Body of pancreas (tissue), 4 donors: ENCODE measurements around the gene SCGB3A2. TPM values are rescaled to one million over a fixed set of nuclear protein-coding genes. Genes with fewer than 3 reads are reported as not detected.
A peak's percentile ranks its signal among the peaks of the same experiment; 100 is the strongest.

Source experiments
- ATAC-seq: fragments of 150-250 bp; one replicate; pipeline ENCODE4 v1.9.1; 2016
- DNase-seq, 4 donors: peaks; one replicate each; pipeline ENCODE4 v3.0.0-alpha.2; 2019
- H3K27ac ChIP-seq, 4 donors: fragments of 200-600 bp; sonication (generic); 1 replicate in 3 of 4; 2 replicates in 1 of 4; pipeline versions ENCODE4 v1.5.1 to v1.6.1; 2016 to 2019; ENCODE audit warnings: mild to moderate bottlenecking in 1 of 4, mixed read lengths in 1 of 4, moderate library complexity in 1 of 4
- H3K27me3 ChIP-seq, 2 donors: fragments of 200-600 bp; sonication (generic); one replicate each; pipeline ENCODE4 v1.6.0; 2016; ENCODE audit warnings: mild to moderate bottlenecking in 1 of 2
- H3K36me3 ChIP-seq, 2 donors: fragments of 200-600 bp; sonication (generic); replicated peaks in 1 of 2; 2 replicates each; pipeline ENCODE4 v1.5.1; 2016; ENCODE audit warnings: low read depth in 2 of 2; ENCODE audit not compliant: insufficient read depth in 1 of 2
- H3K4me1 ChIP-seq: fragments of 200-600 bp; sonication (generic); one replicate; pipeline ENCODE4 v1.6.0; 2016
- H3K4me3 ChIP-seq, 2 donors: fragments of 200-600 bp; sonication (generic); 1 replicate in 1 of 2; 2 replicates in 1 of 2; pipeline ENCODE4 v1.5.1; 2016 to 2019
- H3K9me3 ChIP-seq, 3 donors: fragments of 200-600 bp; sonication (generic); 1 replicate in 2 of 3; 2 replicates in 1 of 3; pipeline ENCODE4 v1.5.1; 2016
- POLR2A ChIP-seq, 3 donors: fragments of 450-650 bp; IDR thresholded peaks; one replicate each; pipeline ENCODE4 v1.6.1; 2016; ENCODE audit warnings: antibody characterized with exemption in 3 of 3, mild to moderate bottlenecking in 2 of 3
- WGBS, 2 donors: methylation state at CpG; one replicate each; pipeline ENCODE4 v1.1.5; 2017; 5-methylcytosine and 5-hydroxymethylcytosine counted together
- intact Hi-C: fragments of 100-400 bp; cut with DNase I; formaldehyde crosslinking; loops from one replicate; pipeline ENCODE4 v1.15.1; 2023
- total RNA-seq, 2 donors: library from RNA; depleted of rRNA; stranded (reverse); fragments of >200 nt; gene quantifications; one replicate each; pipeline ENCODE4 v1.1.0, GENCODE V29; 2016
- TF ChIP-seq, protein P1 (sequence below), 7 experiments: fragments of 450-650 bp in 4 of 7; fragments of 200-600 bp in 3 of 7; sonication (generic) in 3 of 7; IDR thresholded peaks; one replicate each; pipeline ENCODE4 v1.5.1; 2016 to 2019; ENCODE audit warnings: antibody characterized with exemption in 7 of 7

Gene SCGB3A2
- total RNA-seq, 2 donors from 2014 or later = not detected

DNA sequence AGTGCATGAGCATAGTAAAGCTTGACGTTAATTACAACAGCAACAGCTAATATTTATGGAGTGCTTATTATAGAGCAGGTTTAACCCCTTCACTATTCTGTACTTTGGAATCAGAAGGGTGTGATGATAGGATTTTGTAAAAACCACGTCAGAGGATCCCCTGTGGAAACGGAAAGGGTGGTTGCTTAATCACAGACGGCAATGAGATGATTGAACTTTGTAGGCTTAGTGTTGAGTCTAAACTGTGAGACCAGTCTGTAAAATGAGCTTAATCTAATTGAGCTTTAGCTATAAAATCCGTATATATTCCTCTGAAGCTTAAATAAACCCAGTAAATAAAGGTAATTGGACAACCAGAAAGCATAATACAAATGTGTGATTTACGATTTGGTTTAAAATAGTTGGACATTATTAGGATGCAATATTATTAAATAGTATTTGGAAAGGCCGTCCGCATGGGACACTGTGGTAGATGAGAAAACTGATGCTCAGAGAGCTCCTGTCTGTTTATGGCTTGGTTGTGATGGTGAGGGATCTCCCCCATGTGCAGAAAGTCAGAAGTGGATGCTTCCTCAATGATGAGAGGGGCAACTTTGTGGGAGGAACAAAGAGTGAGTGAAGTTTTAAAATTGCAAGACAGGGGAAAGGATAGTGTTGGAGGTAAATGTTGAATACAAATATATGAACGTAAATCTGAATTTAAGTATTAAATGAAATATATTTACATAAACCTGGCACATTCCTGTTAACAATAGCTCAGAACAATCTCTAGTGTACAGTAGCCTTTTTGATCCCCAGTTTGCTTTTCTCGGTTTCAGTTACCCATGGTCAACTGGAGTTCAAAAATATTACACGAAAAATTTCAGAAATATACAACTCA lies 23.4 kb upstream of the SCGB3A2 start:
- no peak overlapping the region for H3K4me3 ChIP-seq
- no peak for DNase-seq
- intact Hi-C loops = no loop called here
- peaks cover 7% of the 10 kb centered on the region for H3K4me1 ChIP-seq
- no peaks in the 10 kb centered on the region for H3K27me3 ChIP-seq
- H3K36me3 ChIP-seq = no peaks in the 10 kb centered on the region
- WGBS, 2 donors = 79 to 81% methylated on average over 11 of the region's 11 CpGs
- no peak overlapping the region for H3K27ac ChIP-seq
- TF ChIP-seq, protein P1, sequence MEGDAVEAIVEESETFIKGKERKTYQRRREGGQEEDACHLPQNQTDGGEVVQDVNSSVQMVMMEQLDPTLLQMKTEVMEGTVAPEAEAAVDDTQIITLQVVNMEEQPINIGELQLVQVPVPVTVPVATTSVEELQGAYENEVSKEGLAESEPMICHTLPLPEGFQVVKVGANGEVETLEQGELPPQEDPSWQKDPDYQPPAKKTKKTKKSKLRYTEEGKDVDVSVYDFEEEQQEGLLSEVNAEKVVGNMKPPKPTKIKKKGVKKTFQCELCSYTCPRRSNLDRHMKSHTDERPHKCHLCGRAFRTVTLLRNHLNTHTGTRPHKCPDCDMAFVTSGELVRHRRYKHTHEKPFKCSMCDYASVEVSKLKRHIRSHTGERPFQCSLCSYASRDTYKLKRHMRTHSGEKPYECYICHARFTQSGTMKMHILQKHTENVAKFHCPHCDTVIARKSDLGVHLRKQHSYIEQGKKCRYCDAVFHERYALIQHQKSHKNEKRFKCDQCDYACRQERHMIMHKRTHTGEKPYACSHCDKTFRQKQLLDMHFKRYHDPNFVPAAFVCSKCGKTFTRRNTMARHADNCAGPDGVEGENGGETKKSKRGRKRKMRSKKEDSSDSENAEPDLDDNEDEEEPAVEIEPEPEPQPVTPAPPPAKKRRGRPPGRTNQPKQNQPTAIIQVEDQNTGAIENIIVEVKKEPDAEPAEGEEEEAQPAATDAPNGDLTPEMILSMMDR (IDR thresholded peaks at IDR 0.05) = no peak
- TF ChIP-seq POLR2A (IDR thresholded peaks at IDR 0.05) = no peak
- ATAC-seq = no peak
- H3K9me3 ChIP-seq = no peaks in the 10 kb centered on the region

DNA sequence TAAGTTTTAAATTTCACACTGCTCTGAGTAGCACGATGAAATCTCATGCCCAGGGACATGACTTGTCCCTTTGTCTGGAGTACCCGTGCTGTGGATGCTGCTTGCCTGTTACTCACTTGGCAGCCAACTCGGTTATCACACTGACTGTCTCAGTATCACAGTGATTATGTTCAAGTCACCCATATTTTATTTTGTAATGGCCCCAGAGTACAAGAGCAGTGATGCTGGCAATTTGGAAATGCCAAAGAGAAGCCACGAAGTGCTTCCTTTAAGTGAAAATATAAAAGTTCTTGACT lies 22.8 kb upstream of the SCGB3A2 start:
- Histone ChIP-seq H3K4me1 (peaks cover 13% of the 10 kb centered on the region), H3K27ac (no peak overlapping the region), H3K27me3 (no peaks in the 10 kb centered on the region), H3K4me3 (no peak overlapping the region), H3K9me3 (no peaks in the 10 kb centered on the region), H3K36me3 (no peaks in the 10 kb centered on the region)
- TF ChIP-seq, protein P1 (IDR thresholded peaks at IDR 0.05) = no peak
- no peak for TF ChIP-seq POLR2A (IDR thresholded peaks at IDR 0.05)
- DNase-seq (no peak), ATAC-seq (no peak)
- intact Hi-C loops = no loop called here
- 54 to 62% methylated on average over 4 of the region's 4 CpGs for WGBS, 2 donors

DNA sequence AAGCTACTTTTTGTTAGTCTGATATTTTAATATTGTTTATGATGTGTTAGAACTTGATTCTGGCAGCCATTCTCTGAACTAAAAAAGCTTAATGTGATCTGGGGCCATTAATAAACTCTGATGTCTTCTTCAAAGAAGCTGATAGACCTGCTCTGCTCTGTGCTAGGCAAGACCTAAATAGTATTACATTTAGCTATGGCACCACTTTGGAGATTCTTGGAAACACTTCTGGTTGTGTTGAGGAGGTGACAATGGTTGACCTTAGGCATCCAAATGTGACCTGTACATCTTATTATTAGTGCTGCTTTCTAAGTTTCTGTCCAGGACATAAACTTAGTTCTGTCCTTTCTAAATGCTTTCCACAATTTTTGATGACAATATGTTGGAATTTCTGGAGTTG lies 21.7 kb upstream of the SCGB3A2 start:
- ATAC-seq (no peak), DNase-seq (no peak)
- intact Hi-C loops = no loop called here
- Histone ChIP-seq H3K9me3 (no peaks in the 10 kb centered on the region), H3K27me3 (no peaks in the 10 kb centered on the region), H3K27ac (no peak overlapping the region), H3K4me3 (no peak overlapping the region), H3K36me3 (no peaks in the 10 kb centered on the region), H3K4me1 (peaks cover 14% of the 10 kb centered on the region)
- no peak for TF ChIP-seq POLR2A (IDR thresholded peaks at IDR 0.05)
- TF ChIP-seq, protein P1 (IDR thresholded peaks at IDR 0.05) = no peak

DNA sequence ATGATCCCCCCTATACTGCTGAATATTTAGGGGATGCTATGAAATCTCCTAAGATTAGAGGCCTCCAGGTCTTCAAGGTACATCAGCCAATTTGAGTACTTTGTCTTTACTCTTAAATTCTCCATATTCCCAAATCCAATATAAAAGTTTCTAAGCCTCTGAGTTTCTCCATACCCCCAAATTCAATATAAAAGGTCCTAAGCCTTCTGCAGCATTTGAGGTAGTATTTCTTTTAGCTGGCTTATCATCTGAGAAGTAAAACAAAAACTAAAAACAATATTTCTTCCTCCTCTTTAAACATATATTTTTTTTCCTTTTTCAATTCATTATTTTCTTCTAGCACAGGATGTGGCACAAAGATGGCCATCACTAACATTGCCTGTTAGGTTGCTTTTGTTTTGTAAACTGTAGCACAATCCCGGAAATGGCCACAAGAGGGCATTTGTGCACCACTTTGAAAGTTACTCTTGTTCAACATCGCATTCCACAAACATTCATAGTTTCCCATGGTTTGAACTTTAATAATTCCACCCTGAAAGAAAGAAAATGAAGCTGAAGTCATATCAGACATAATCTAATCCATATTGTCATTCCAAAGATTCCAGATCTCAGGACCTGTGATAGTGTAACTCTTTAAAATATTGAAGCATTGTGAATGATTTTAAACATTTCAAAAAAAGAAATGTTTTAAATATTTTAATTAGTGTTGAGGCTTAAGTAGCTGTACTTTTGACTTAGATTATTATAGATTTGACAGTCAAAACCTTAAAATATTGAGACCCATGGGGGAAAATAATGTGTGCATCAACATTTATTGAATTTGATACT lies 21.0 kb upstream of the SCGB3A2 start:
- intact Hi-C loops = no loop called here
- H3K4me1 ChIP-seq = peaks cover 14% of the 10 kb centered on the region
- TF ChIP-seq, protein P1 (IDR thresholded peaks at IDR 0.05) = peak; percentile 61 to 94 (median 82)
- no peak for TF ChIP-seq POLR2A (IDR thresholded peaks at IDR 0.05)
- WGBS, 2 donors = 0% methylated on average over 2 of the region's 2 CpGs
- peak; percentile 83 for ATAC-seq
- no peak overlapping the region for H3K27ac ChIP-seq
- H3K36me3 ChIP-seq = no peaks in the 10 kb centered on the region
- peak; percentile 77 to 87 (median 83) for DNase-seq
- H3K4me3 ChIP-seq = no peak overlapping the region
- H3K9me3 ChIP-seq = no peaks in the 10 kb centered on the region
- no peaks in the 10 kb centered on the region for H3K27me3 ChIP-seq
